Thyroid gland (tissue), 4 donors: ENCODE measurements around the gene PHYKPL.

Experiments used
- CTCF ChIP-seq, 6 experiments: fragments of 200-600 bp in 3 of 6; fragments of 450-650 bp in 3 of 6; sonication (generic) in 3 of 6; IDR thresholded peaks; one replicate each; pipeline ENCODE4 v1.5.1; 2016 to 2019; ENCODE audit warnings: antibody characterized with exemption in 6 of 6, mild to moderate bottlenecking in 2 of 6, inconsistent platforms in 1 of 6, moderate library complexity in 1 of 6
- POLR2A ChIP-seq, 2 donors: fragments of 450-650 bp; IDR thresholded peaks; one replicate each; pipeline ENCODE4 v1.6.1; 2017; ENCODE audit warnings: antibody characterized with exemption in 2 of 2, mild to moderate bottlenecking in 2 of 2, moderate library complexity in 1 of 2

- no peak for TF ChIP-seq CTCF (IDR thresholded peaks at IDR 0.05)
- TF ChIP-seq POLR2A (IDR thresholded peaks at IDR 0.05), result no peak
Measured at GRCh38 chr5:178279026-178279722, 46.6 kb upstream of the PHYKPL start.
